Endothelial cell of umbilical vein (primary cell): ENCODE results near the gene LRRFIP2. TPM values are rescaled to one million over a fixed set of nuclear protein-coding genes. Genes with fewer than 3 reads are reported as not detected.

Source experiments
- BruUV-seq: library from RNA; stranded (reverse); fragments of 400-500 nt; replicated peaks from 2 replicates; lab custom pipeline; 2021; lab: Mats Ljungman, UMichigan
- CTCF ChIA-PET: fragments of 300-600, 350-600 bp; sonication (Branson Sonifier 250); formaldehyde crosslinking; loops from one replicate; lab custom pipeline; 2021; ENCODE audit warnings: antibody characterized with exemption, inconsistent platforms; lab: Charles Lee
- POLR2A ChIA-PET: fragments of 300-600, 350-600 bp; sonication (Branson Sonifier 250); formaldehyde crosslinking; loops from one replicate; lab custom pipeline; 2021; ENCODE audit warnings: antibody characterized with exemption, inconsistent platforms; lab: Charles Lee
- DNase-seq: peaks from one replicate; pipeline ENCODE4 v3.0.0-alpha.2; 2011; ENCODE audit warnings: low read depth, low spot score
- FAIRE-seq: peaks from 2 replicates; lab custom pipeline; 2011; peaks lifted over from hg19 to GRCh38; lab: Jason Lieb, UNC
- H2AFZ ChIP-seq: 2 replicates; pipeline ENCODE4 v1.6.0; 2012; ENCODE audit warnings: low read depth, low read length, control low read depth, inconsistent platforms
- H3K27ac ChIP-seq: 2 replicates; pipeline ENCODE4 v1.5.1; 2011; ENCODE audit warnings: low read depth, mild to moderate bottlenecking, control low read depth, low read length, moderate library complexity; ENCODE audit not compliant: insufficient read depth
- H3K27me3 ChIP-seq, 2 experiments: 2 replicates each; pipeline versions ENCODE4 v1.6.0 to v1.6.1; 2011; ENCODE audit warnings: low read length in 2 of 2, mixed read lengths in 1 of 2; ENCODE audit not compliant: control insufficient read depth in 2 of 2, insufficient read depth in 2 of 2
- H3K36me3 ChIP-seq, 2 experiments: 2 replicates in 1 of 2; 3 replicates in 1 of 2; pipeline ENCODE4 v1.5.1; 2011; ENCODE audit warnings: low read length in 2 of 2, mild to moderate bottlenecking in 1 of 2, moderate library complexity in 1 of 2; ENCODE audit not compliant: control insufficient read depth in 2 of 2, insufficient read depth in 2 of 2; ENCODE audit errors: extremely low read depth in 1 of 2
- H3K4me1 ChIP-seq: 3 replicates; pipeline ENCODE4 v1.5.1; 2011; ENCODE audit warnings: mild to moderate bottlenecking, low read length; ENCODE audit not compliant: control insufficient read depth, insufficient read depth; ENCODE audit errors: extremely low read depth
- H3K4me2 ChIP-seq: 2 replicates; pipeline ENCODE4 v1.6.1; 2011; ENCODE audit warnings: low read length, control low read depth, mixed read lengths; ENCODE audit not compliant: insufficient read depth
- H3K4me3 ChIP-seq, 3 experiments: fragments of 200-600 bp in 1 of 3; sonication (generic), shearing (Covaris generic) in 1 of 3; replicated peaks in 1 of 3; 2 replicates each; pipeline ENCODE4 v1.5.1; 2011 to 2016; ENCODE audit warnings: control low read depth in 3 of 3, low read length in 3 of 3, mild to moderate bottlenecking in 2 of 3, inconsistent platforms in 1 of 3, low read depth in 1 of 3, moderate library complexity in 1 of 3; ENCODE audit not compliant: insufficient read depth in 1 of 3
- H3K79me2 ChIP-seq: 2 replicates; pipeline ENCODE4 v1.6.0; 2012; ENCODE audit warnings: low read length, inconsistent platforms; ENCODE audit not compliant: control insufficient read depth, insufficient read depth
- H3K9ac ChIP-seq: replicated peaks from 2 replicates; pipeline ENCODE3; 2011; ENCODE audit warnings: low read length, control low read depth; ENCODE audit not compliant: insufficient read depth; ENCODE audit errors: extremely low read depth
- H3K9me1 ChIP-seq: replicated peaks from 3 replicates; pipeline ENCODE4 v1.6.0; 2011; ENCODE audit warnings: mild to moderate bottlenecking, low read length; ENCODE audit not compliant: control insufficient read depth, insufficient read depth; ENCODE audit errors: extremely low read depth
- H3K9me3 ChIP-seq: replicated peaks from 2 replicates; pipeline ENCODE4 v1.5.1; 2012; ENCODE audit warnings: low read length, inconsistent platforms; ENCODE audit not compliant: control insufficient read depth, insufficient read depth
- H4K20me1 ChIP-seq: replicated peaks from 2 replicates; pipeline ENCODE3; 2011; ENCODE audit warnings: mild to moderate bottlenecking, low read length; ENCODE audit not compliant: control insufficient read depth, insufficient read depth; ENCODE audit errors: extremely low read depth
- FOS ChIP-seq: IDR thresholded peaks from 2 replicates; pipeline ENCODE4 v1.6.1; 2011; ENCODE audit warnings: mild to moderate bottlenecking, low read length, moderate library complexity, borderline replicate concordance; ENCODE audit not compliant: insufficient read depth
- GATA2 ChIP-seq: IDR thresholded peaks from 2 replicates; pipeline ENCODE4 v1.7.0; 2011; ENCODE audit warnings: low read depth, mild to moderate bottlenecking, moderate library complexity, mixed read lengths, low read length; ENCODE audit not compliant: insufficient read length, insufficient read depth
- JUN ChIP-seq: IDR thresholded peaks from 2 replicates; pipeline ENCODE4 v1.6.1; 2011; ENCODE audit warnings: borderline replicate concordance, low read depth; ENCODE audit not compliant: insufficient read length, insufficient read depth
- POLR2A ChIP-seq: IDR thresholded peaks from 2 replicates; pipeline ENCODE4 v1.6.1; 2012; ENCODE audit warnings: low read depth, mild to moderate bottlenecking, control low read depth, low read length
- POLR2AphosphoS5 ChIP-seq: IDR thresholded peaks from 2 replicates; pipeline ENCODE4 v1.6.1; 2012; ENCODE audit warnings: low read depth, mild to moderate bottlenecking, control low read depth, low read length, moderate library complexity; ENCODE audit not compliant: insufficient read depth
- dilution Hi-C: fragments of 300-500 bp; cut with MboI; formaldehyde crosslinking; loops from one replicate; pipeline ENCODE4 v1.15.0; 2019; ENCODE audit warnings: low sequenced_read_pairs; ENCODE audit not compliant: extremely low pct_ligation_motif_present
- intact Hi-C: fragments of 100-400 bp; cut with micrococcal nuclease; formaldehyde crosslinking; loops from one replicate; pipeline ENCODE4 v1.10.0; 2022
- polyA plus RNA-seq, 4 experiments: library from polyadenylated mRNA; depleted of rRNA in 3 of 4; stranded (reverse) in 3 of 4; unstranded in 1 of 4; fragments of >200 nt; gene quantifications; 2 replicates each; pipeline versions ENCODE4 v1.2.1 to v1.2.3, GENCODE V29; 2011 to 2012; ENCODE audit warnings: missing spikeins in 1 of 4
- total RNA-seq: library from RNA; stranded (reverse); gene quantifications from 2 replicates; pipeline ENCODE4 v1.2.3, GENCODE V29; 2021
- TF ChIP-seq, protein P1 (sequence below): IDR thresholded peaks from 2 replicates; pipeline ENCODE4 v1.6.1; 2011; ENCODE audit not compliant: insufficient read depth, insufficient read length

The LRRFIP2 gene
- total and polyA plus RNA-seq, 2 donors (not counting 3 experiments of a cell fraction or from before 2014, with no cell fraction given): 20.8 to 78.9 TPM

DNA sequence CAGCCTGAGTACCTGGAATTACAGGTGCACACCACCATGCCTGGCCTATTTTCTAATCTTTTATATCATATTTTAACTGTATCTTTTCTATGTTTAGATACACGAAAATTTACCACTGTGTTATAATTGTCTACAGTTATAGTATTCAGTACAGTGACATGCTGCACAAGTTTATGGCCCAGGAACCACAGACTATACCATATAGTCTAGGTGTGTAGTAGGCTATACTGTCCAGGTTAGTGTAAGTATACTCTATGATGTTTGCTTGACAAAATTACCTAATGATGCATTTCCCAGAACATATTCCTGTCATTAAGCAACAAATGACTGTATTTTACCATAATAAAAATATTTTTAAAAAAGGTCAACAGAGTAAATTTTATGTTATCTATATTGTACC, 5.5 kb downstream of the LRRFIP2 start:
- ChIA-PET POLR2A (no interaction called here), CTCF (no interaction called here)
- intact Hi-C loops: no loop called here
- Histone ChIP-seq H3K9me1 (no peaks in the 10 kb centered on the region), H3K4me2 (no peak overlapping the region), H3K27ac (no peak overlapping the region), H4K20me1 (peaks cover 3% of the 10 kb centered on the region), H3K9me3 (no peaks in the 10 kb centered on the region), H3K9ac (no peak overlapping the region), H3K4me1 (peaks cover 19% of the 10 kb centered on the region), H3K27me3 (no peaks in the 10 kb centered on the region), H2AFZ (no peak overlapping the region), H3K36me3 (peaks cover 5 to 8% of the 10 kb centered on the region in 2 experiments), H3K79me2 (peaks cover 70% of the 10 kb centered on the region), H3K4me3 (no peak overlapping the region)
- dilution Hi-C loops: no loop called here
- FAIRE-seq (no peak), DNase-seq (no peak)
- BruUV-seq: no TSS peak
- TF ChIP-seq, protein P1, sequence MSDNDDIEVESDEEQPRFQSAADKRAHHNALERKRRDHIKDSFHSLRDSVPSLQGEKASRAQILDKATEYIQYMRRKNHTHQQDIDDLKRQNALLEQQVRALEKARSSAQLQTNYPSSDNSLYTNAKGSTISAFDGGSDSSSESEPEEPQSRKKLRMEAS: no peak
- TF ChIP-seq FOS (no peak), POLR2A (no peak)

DNA sequence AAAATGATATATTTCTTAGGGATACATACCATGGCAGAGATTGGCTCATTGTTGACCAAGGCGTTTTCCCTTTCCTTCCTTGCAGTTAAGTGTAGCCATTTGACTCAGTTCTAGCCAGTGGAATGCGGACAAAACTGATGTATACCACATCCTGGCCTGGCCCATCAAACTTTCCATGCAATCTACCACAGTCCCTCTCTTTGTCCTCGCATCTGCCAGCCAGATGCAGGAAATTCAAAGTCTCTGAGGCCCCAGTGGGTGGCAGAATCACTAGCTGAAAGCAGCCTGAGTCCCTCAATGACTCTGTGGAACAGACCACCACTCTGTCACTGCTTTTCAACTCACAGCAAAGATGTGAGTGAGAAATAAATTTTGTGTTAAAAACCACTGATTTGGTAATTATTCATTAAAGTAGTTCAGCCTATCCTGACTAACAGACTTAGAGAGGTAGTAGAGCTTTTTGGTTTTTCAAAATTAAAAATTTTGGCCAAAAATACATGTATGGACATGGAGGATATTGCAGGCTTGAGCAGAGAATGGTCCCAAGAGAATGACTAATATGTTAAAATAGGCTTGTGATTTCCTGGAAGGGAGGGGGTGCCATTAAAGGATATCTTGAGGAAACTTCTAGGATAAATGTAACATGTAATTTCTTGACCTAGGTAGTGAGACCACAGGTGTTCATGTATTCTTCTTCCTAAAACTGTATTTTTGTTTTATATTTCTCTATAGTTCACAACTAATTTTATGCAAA, 10.9 kb downstream of the LRRFIP2 start:
- no peaks in the 10 kb centered on the region for H3K9me3 ChIP-seq
- H3K4me2 ChIP-seq: peak overlapping the region; percentile 0
- H3K36me3 ChIP-seq: peaks cover 0 to 2% of the 10 kb centered on the region in 2 experiments
- H3K4me1 ChIP-seq: peaks cover 13% of the 10 kb centered on the region
- CTCF ChIA-PET: interaction anchor here (1.9 kb wide), 1 partner anchor 139 kb away, joined by 5 read pairs; no protein-coding TSS in a partner anchor
- H3K79me2 ChIP-seq: peaks cover 51% of the 10 kb centered on the region
- no peak overlapping the region for H2AFZ ChIP-seq
- intact Hi-C loops (no loop called here), dilution Hi-C loops (no loop called here)
- no peak overlapping the region for H3K9ac ChIP-seq
- no peaks in the 10 kb centered on the region for H3K27me3 ChIP-seq
- no TSS peak for BruUV-seq
- FAIRE-seq (peak; percentile 78), DNase-seq (peak; percentile 61)
- TF ChIP-seq, protein P1: no peak
- TF ChIP-seq POLR2AphosphoS5: peak; percentile 12
- TF ChIP-seq GATA2: no peak
- TF ChIP-seq FOS: peak; percentile 29
- TF ChIP-seq JUN: peak; percentile 18
- no peaks in the 10 kb centered on the region for H4K20me1 ChIP-seq
- peak overlapping the region; percentile 30 for H3K27ac ChIP-seq
- H3K9me1 ChIP-seq: no peaks in the 10 kb centered on the region
- POLR2A ChIA-PET: no interaction called here
- H3K4me3 ChIP-seq: no peak overlapping the region
